GM23338 (cell line): ENCODE results near the gene TBCB. TPM values are rescaled to one million over a fixed set of nuclear protein-coding genes. Genes with fewer than 3 reads are reported as not detected.

Experiments
- ATAC-seq: fragments of 200-7000 bp; cut with Tn5 transposase; 3 replicates; pipeline ENCODE4 v1.9.1; 2020
- DNase-seq: peaks from one replicate; pipeline ENCODE4 v3.0.0-alpha.2; 2015; ENCODE audit warnings: low spot score
- H2AFZ ChIP-seq: fragments of 200-600 bp; sonication (generic); 2 replicates; pipeline ENCODE4 v1.8.0; 2016; ENCODE audit warnings: antibody characterized with exemption, mild to moderate bottlenecking, moderate library complexity
- H3F3A ChIP-seq: fragments of 200-600 bp; sonication (generic); replicated peaks from 2 replicates; pipeline ENCODE4 v1.8.0; 2017; ENCODE audit warnings: antibody characterized with exemption, mixed run types, low read depth
- H3K27ac ChIP-seq: fragments of 200-600 bp; sonication (generic); 2 replicates; pipeline ENCODE4 v1.6.1; 2016; ENCODE audit warnings: low read depth
- H3K27me3 ChIP-seq: fragments of 200-600 bp; sonication (generic); 2 replicates; pipeline ENCODE4 v1.8.0; 2016; ENCODE audit warnings: mild to moderate bottlenecking, mixed run types, moderate library complexity; ENCODE audit not compliant: insufficient read depth
- H3K36me3 ChIP-seq: fragments of 200-600 bp; sonication (generic); 2 replicates; pipeline ENCODE4 v1.8.0; 2016; ENCODE audit warnings: mild to moderate bottlenecking; ENCODE audit not compliant: insufficient read depth
- H3K4me1 ChIP-seq: fragments of 200-600 bp; sonication (generic); 2 replicates; pipeline ENCODE4 v1.8.0; 2016; ENCODE audit warnings: mild to moderate bottlenecking, moderate library complexity; ENCODE audit not compliant: insufficient read depth
- H3K4me2 ChIP-seq: fragments of 200-600 bp; sonication (generic); 2 replicates; pipeline ENCODE4 v1.7.1; 2017; ENCODE audit warnings: mixed run types
- H3K4me3 ChIP-seq: fragments of 200-600 bp; sonication (generic); 2 replicates; pipeline ENCODE4 v1.6.1; 2016; ENCODE audit warnings: mixed run types
- H3K79me2 ChIP-seq: fragments of 200-600 bp; sonication (generic); replicated peaks from 2 replicates; pipeline ENCODE4 v1.8.0; 2017; ENCODE audit warnings: mild to moderate bottlenecking; ENCODE audit not compliant: insufficient read depth
- H3K9me2 ChIP-seq: fragments of 200-600 bp; sonication (generic); 2 replicates; pipeline ENCODE4 v1.8.0; 2017; ENCODE audit not compliant: insufficient read depth
- H4K20me1 ChIP-seq: fragments of 200-600 bp; sonication (generic); replicated peaks from 2 replicates; pipeline ENCODE4 v1.8.0; 2017; ENCODE audit warnings: mild to moderate bottlenecking; ENCODE audit not compliant: insufficient read depth
- H3K27ac Mint-ChIP-seq: 2 replicates; pipeline ENCODE4 v1.8.0; 2020; ENCODE audit warnings: inconsistent platforms, mild to moderate bottlenecking, moderate library complexity, mixed read lengths
- H3K27me3 Mint-ChIP-seq: 3 replicates; pipeline ENCODE4 v1.8.0; 2022; ENCODE audit warnings: low read depth, mild to moderate bottlenecking, moderate library complexity, mixed read lengths, inconsistent platforms; ENCODE audit not compliant: insufficient read depth, poor library complexity
- H3K36me3 Mint-ChIP-seq: 3 replicates; pipeline ENCODE4 v1.8.0; 2021; ENCODE audit warnings: low read depth, mild to moderate bottlenecking, inconsistent platforms, moderate library complexity, mixed read lengths
- H3K4me1 Mint-ChIP-seq: 3 replicates; pipeline ENCODE4 v1.8.0; 2020; ENCODE audit warnings: mild to moderate bottlenecking, inconsistent platforms, mixed read lengths
- H3K4me3 Mint-ChIP-seq: 3 replicates; pipeline ENCODE4 v1.8.0; 2021; ENCODE audit warnings: moderate library complexity, mild to moderate bottlenecking, inconsistent platforms, mixed read lengths
- H3K9me3 Mint-ChIP-seq: 3 replicates; pipeline ENCODE4 v1.8.0; 2020; ENCODE audit warnings: moderate library complexity, mild to moderate bottlenecking, inconsistent platforms, mixed read lengths
- CREB1 ChIP-seq: fragments of 250-450 bp; sonication (Bioruptor Pico); IDR thresholded peaks from 2 replicates; pipeline ENCODE4 v1.5.0; 2020; ENCODE audit warnings: low read depth, mild to moderate bottlenecking, moderate library complexity
- CTCF ChIP-seq, 2 experiments: fragments of 200-600 bp in 1 of 2; sonication (generic) in 1 of 2; conservative IDR thresholded peaks; 2 replicates each; pipeline versions ENCODE4 v1.5.1 to v1.6.1; 2016 to 2017; ENCODE audit warnings: antibody characterized with exemption in 2 of 2, low read depth in 2 of 2, mild to moderate bottlenecking in 2 of 2, moderate library complexity in 1 of 2
- ETS1 ChIP-seq: IDR thresholded peaks from 2 replicates; pipeline ENCODE4 v1.6.1; 2016; ENCODE audit warnings: antibody characterized with exemption
- EZH2 ChIP-seq: fragments of 200-600 bp; sonication (generic); IDR thresholded peaks from one replicate; pipeline ENCODE4 v1.8.0; 2017; ENCODE audit warnings: antibody characterized with exemption, mild to moderate bottlenecking, low read depth; ENCODE audit not compliant: unreplicated experiment
- EZH2phosphoT487 ChIP-seq: fragments of 200-600 bp; sonication (generic); IDR thresholded peaks from one replicate; pipeline ENCODE4 v1.8.1; 2018; ENCODE audit warnings: antibody characterized with exemption; ENCODE audit not compliant: unreplicated experiment
- JUNB ChIP-seq: IDR thresholded peaks from one replicate; pipeline ENCODE4 v1.6.1; 2016; ENCODE audit warnings: antibody characterized with exemption; ENCODE audit not compliant: unreplicated experiment
- NANOG ChIP-seq: IDR thresholded peaks from 2 replicates; pipeline ENCODE4 v1.6.1; 2016; ENCODE audit warnings: antibody characterized with exemption, borderline replicate concordance
- POLR2AphosphoS5 ChIP-seq: IDR thresholded peaks from 2 replicates; pipeline ENCODE4 v1.6.1; 2016; ENCODE audit warnings: antibody characterized with exemption, low read depth
- REST ChIP-seq: IDR thresholded peaks from one replicate; pipeline ENCODE4 v1.6.1; 2018; ENCODE audit warnings: antibody characterized with exemption; ENCODE audit not compliant: unreplicated experiment
- STAT1 ChIP-seq: IDR thresholded peaks from one replicate; pipeline ENCODE4 v1.6.1; 2016; ENCODE audit warnings: antibody characterized with exemption; ENCODE audit not compliant: unreplicated experiment
- ZNF114 ChIP-seq: fragments of 250-450 bp; sonication (Bioruptor Pico); IDR thresholded peaks from 2 replicates; pipeline ENCODE4 v1.5.0; 2020; ENCODE audit warnings: mild to moderate bottlenecking, moderate library complexity
- ZNF331 ChIP-seq: fragments of 250-450 bp; sonication (Bioruptor Pico); IDR thresholded peaks from 2 replicates; pipeline ENCODE4 v1.5.0; 2020; ENCODE audit warnings: low read depth, mild to moderate bottlenecking, moderate library complexity
- ZNF462 ChIP-seq: fragments of 250-450 bp; sonication (Bioruptor Pico); IDR thresholded peaks from 2 replicates; pipeline ENCODE4 v1.5.0; 2020; ENCODE audit warnings: mild to moderate bottlenecking, moderate library complexity
- polyA plus RNA-seq: library from polyadenylated mRNA; unstranded; fragments of >200 nt; fragmentation: Nextera tagmentation; extraction: Ambion mirVana; gene quantifications from 2 replicates; pipeline ENCODE4 v1.2.1, GENCODE V29; 2016
- total RNA-seq: library from RNA; depleted of rRNA; stranded (reverse); fragments of >200 nt; shearing (Covaris generic); gene quantifications from 2 replicates; pipeline ENCODE4 v1.2.3, GENCODE V29; 2014

TBCB gene
- total and polyA plus RNA-seq, 2 experiments from 2014 or later: 275 to 290 TPM

- Mint-ChIP-seq H3K9me3 (no peaks in the 10 kb centered on the region), H3K36me3 (peaks cover 28% of the 10 kb centered on the region), H3K4me3 (peak overlapping the region; percentile 64; the same call in 2 of the 3 replicates), H3K27ac (no peak overlapping the region), H3K27me3 (peaks cover 16% of the 10 kb centered on the region), H3K4me1 (peaks cover 27% of the 10 kb centered on the region)
- Histone ChIP-seq H3K9me2 (no peaks in the 10 kb centered on the region), H2AFZ (no peak overlapping the region), H4K20me1 (no peaks in the 10 kb centered on the region), H3K4me1 (peaks cover 25% of the 10 kb centered on the region), H3K36me3 (no peaks in the 10 kb centered on the region), H3K4me2 (peak overlapping the region; percentile 97), H3F3A (peaks cover 9% of the 10 kb centered on the region; the same call in 1 of the 2 replicates), H3K27ac (no peak overlapping the region), H3K27me3 (peaks cover 8% of the 10 kb centered on the region; the same call in 1 of the 2 replicates), H3K4me3 (peak overlapping the region; percentile 77), H3K79me2 (no peaks in the 10 kb centered on the region)
- TF ChIP-seq REST (no peak), STAT1 (no peak), ZNF331 (no peak), CTCF (conservative IDR thresholded peaks at IDR 0.05; ENCODE audit: low read depth in 2 of 2) (no peak), JUNB (no peak), POLR2AphosphoS5 (no peak), EZH2 (no peak), ZNF462 (CRISPR knock-in tag) (no peak), ETS1 (no peak), CREB1 (CRISPR knock-in tag) (no peak), EZH2phosphoT487 (no peak), NANOG (no peak), ZNF114 (no peak)
- no peak for DNase-seq
- ATAC-seq: no peak
Observed at GRCh38 chr19:36153126-36153525, 37.9 kb downstream of the TBCB start.
